Stimulated activated CD8-positive, alpha-beta memory T cell treated with anti-CD3 and anti-CD28 coated beads, Interleukin-4, amount 100 ng/mL, for 4 hours (primary cell): ENCODE data around the gene AHI1.
"Not testable (repeated sequence)": the region's sequence is repeated elsewhere in the genome, so short reads cannot be mapped to it uniquely, and the experiment has no call there.

Source experiments
- DNase-seq, 2 donors: peaks; one replicate each; pipeline ENCODE4 v3.0.0-alpha.2; 2020; ENCODE audit warnings: low read depth in 2 of 2, low spot score in 1 of 2

Gene AHI1

DNA sequence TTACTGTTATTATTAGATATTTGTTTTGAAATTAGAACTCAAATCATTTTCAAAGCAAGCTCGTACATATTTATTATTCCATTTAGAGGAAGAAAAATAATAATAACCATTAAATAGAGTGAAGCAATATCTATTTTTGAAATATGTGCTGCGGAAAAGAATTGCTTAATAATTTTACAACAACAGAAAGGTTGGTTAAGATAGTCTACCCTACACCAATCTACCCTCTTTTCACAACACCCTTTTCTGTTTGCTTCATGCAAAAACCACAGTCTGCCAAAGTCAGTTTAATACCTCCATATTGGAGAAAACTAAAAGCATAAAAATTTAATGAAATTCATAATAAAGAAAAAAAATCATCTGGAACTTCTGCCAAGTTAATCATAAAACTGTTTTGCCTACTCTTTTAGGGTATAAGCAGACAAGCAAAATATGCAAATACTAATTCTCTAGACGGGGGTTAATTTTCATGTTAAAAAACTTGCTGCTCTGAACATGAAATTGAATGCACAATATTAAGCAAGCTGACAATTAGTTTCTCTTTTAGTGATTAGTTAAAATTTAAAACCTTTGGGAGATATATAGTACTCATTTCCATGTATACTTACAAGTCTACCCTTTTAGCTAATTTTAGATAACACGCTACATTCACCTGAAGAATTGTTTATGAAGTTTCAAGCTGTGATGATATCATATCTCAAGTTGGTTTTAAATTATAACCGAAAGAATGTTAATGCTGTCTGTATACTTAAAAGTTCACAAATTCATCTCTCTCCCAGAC lies 100.2 kb downstream of the AHI1 start:
- no peak for DNase-seq

DNA sequence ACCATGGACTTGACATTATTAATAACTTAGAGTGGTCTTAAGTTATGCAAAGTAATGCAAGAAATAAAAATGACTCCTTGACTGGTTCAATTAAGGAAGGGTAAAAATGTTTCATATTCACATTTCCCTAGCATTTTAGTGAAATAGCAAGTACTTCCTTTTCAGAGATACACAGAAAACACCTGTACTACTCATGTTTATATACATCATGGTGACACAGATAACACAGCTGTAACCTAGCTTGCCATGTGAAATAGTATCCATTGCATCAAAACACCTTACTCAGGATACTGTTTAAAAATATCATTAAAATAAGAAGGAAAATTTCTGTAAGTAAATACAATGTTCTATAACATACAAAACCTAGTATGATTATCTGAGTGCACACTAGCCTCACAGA lies 102.4 kb downstream of the AHI1 start:
- no peak for DNase-seq

- no peak for DNase-seq
These were observed 104.3 kb downstream of the AHI1 start for GRCh38 chr6:135393289-135393688.

DNA sequence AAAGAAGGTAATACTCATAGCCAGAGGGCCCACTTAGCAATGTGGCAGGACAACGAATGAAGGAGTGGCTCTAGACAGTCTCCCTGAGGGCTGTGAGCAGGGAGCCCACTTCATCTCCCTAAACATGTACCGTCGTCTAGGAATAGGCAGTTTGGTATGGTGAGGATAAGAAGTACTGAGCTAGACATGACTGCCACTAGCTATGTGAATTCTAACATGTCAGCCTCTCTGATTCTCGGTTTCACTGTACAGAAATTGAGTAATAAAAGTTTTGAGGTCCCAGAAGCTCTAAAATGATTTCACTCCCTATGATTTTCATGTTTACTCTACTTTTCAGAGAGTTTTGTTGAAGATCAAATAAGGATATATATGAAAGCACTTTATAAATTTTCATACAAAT lies 107.1 kb downstream of the AHI1 start:
- no peak for DNase-seq

GRCh38 chr6:135385299-135385698 lies 112.2 kb downstream of the AHI1 start:
- no peak for DNase-seq

- no peak for DNase-seq
These were observed 113.8 kb downstream of the AHI1 start for GRCh38 chr6:135383766-135384165.

DNA sequence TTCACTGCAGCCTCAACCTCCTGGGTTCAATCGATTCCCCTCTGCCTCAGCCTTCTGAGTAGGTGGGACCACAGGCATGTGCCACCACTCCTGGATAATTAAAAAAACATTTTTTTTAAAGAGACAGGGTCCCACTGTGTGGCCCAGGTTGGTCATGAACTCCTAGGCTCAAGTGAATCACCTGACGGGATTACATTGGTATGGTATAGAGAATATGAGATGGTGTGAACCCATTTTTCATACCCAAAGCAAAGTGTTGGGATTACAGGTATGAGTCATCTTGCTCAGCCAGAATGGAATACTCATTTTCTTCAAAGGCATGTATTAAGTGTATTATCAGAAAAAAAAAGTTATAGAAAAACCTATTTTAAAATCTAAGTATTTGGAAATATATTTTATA lies 114.2 kb downstream of the AHI1 start:
- no peak for DNase-seq

DNA sequence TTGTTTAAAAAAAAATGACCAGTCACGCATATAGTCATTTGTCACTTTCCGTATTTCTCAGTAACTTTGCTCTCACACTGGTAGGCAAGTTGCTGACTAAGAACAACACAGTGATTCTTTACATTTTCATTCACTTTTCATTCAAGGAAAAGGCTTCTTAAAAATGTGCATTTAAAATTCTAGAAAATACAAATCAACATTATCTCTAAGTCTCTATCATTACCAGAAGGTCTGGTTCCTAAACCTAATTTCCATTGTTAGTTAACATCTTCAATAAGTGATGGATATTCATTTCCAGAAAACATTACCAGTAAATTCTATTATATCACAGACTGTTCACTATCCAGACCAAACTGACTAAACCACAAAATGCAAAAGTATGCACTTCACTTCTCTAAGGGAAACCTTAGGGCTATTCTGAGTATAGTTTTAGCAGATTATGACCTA lies 115.3 kb downstream of the AHI1 start:
- no peak for DNase-seq

- DNase-seq: no peak
These were observed 116.7 kb downstream of the AHI1 start for GRCh38 chr6:135380793-135381192.

DNA sequence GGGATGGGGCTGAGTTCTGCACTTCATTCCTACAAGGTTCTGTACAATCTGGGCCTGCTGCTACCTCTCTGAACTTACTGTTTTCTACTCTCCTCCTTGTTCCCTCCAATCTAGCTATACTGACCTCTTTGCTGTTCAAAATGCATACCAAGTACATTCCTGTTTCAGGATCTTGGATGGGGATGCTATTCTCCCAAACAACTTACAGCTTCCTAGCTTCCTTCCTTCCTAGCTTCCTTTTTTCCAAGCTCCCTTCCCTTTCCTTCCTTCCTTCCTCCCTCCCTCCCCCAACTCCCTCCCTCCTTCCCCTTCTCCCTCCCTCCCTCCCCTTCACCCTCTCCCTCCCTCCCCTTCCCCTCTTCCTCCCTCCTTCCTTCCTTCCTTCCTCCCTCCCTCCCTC lies 117.9 kb downstream of the AHI1 start:
- DNase-seq: no peak

DNA sequence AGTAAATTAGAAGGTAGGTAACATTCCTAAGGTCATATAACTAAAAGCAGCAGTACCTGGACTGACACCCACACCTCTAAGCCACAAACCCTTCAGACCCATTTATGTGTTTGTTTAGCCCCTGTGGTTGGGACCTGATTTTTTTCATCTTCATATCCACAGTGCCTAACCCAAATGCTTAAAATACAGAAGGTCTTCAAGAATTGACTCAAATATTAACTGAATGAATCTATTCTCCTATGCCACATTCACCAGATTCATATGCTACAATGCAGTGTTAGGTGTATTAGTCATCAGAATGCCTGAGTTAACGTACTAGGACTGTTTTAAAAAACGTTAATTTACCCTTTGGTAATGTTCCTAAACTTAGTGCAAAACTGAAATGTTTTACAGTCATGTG lies 124.8 kb downstream of the AHI1 start:
- DNase-seq: no peak

DNA sequence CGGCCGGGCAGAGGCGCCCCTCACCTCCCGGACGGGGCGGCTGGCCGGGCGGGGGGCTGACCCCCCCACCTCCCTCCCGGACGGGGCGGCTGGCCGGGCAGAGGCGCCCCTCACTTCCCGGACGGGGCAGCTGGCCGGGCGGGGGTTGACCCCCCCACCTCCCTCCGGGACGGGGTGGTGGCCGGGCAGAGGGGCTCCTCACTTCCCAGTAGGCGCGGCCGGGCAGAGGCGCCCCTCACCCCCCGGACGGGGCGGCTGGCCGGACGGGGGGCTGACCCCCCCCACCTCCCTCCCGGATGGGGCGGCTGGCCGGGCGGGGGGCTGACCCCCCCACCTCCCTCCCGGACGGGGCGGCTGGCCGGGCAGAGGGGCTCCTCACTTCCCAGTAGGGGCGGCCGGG lies 133.9 kb downstream of the AHI1 start:
- not testable (repeated sequence) for DNase-seq

GRCh38 chr6:135362124-135362523 lies 135.4 kb downstream of the AHI1 start:
- no peak for DNase-seq

GRCh38 chr6:135360222-135360621 lies 137.3 kb downstream of the AHI1 start:
- no peak for DNase-seq

- no peak for DNase-seq
These were observed 138.6 kb downstream of the AHI1 start for GRCh38 chr6:135358985-135359384.

- no peak for DNase-seq
These were observed 139.2 kb downstream of the AHI1 start for GRCh38 chr6:135358251-135358821.

GRCh38 chr6:135354407-135354806 lies 143.1 kb downstream of the AHI1 start:
- no peak for DNase-seq

DNA sequence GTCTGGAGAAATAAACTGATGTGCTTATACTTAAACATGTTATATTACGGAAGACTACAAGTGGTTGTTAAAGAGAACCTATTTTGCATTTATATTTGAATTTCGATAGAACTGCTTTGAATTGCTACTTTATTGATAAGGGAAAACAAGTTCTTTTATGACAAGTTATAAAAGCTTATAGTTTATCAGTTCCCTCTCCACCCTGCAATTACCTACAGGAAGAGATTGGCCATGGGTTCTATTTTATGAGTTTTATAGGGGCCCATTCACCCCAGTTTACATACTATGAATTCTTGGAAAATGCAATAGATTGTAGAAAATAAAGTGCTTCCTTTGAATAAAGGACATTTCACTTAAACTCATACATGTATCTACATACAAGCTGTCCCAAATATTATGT lies 144.4 kb downstream of the AHI1 start:
- DNase-seq: no peak

GRCh38 chr6:135351635-135352034 lies 145.9 kb downstream of the AHI1 start:
- no peak for DNase-seq

- DNase-seq: no peak
These were observed 149.7 kb downstream of the AHI1 start for GRCh38 chr6:135347887-135348286.

- DNase-seq: no peak
These were observed 150.8 kb downstream of the AHI1 start for GRCh38 chr6:135346747-135347146.

DNA sequence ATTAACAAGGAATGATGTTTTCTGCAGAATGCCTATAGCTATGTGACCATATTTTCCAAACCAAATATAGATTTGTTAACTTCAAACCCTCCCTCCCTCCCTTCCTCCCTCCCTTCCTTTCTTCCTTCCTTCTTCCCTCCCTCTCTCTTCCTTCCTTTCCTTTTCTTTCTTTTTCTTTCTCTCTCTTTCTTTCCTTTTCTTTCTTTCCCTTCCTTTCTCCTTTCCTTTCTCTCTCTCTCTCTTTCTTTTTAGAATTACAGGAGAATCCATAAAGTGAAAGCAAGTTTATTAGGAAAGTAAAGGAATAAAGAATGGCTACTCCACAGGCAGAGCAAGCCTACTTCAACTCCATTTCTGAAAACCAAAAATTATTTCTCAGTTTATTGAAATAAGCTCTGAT lies 153.0 kb downstream of the AHI1 start:
- no peak for DNase-seq

- DNase-seq: not testable (repeated sequence)
These were observed 157.6 kb downstream of the AHI1 start for GRCh38 chr6:135339920-135340319.
